Activated gamma-delta T cell treated with anti-CD3 and anti-CD28 coated beads, Interleukin-2, amount 50 U/mL, for 16 hours (primary cell): Measurements from ENCODE around the gene APPBP2.

Experiments
- DNase-seq: peaks from one replicate; pipeline ENCODE4 v3.0.0-alpha.2; 2020; ENCODE audit warnings: low read depth

The APPBP2 gene

GRCh38 chr17:60395508-60396065, 130.5 kb downstream of the APPBP2 start:
- DNase-seq = no peak

GRCh38 chr17:60393840-60394723, 132.0 kb downstream of the APPBP2 start:
- DNase-seq = no peak
